K562 (cell line): Measurements from ENCODE around the gene C9orf50. TPM values are rescaled to one million over a fixed set of nuclear protein-coding genes. Genes with fewer than 3 reads are reported as not detected.

Experiments used
- ATAC-seq: fragments of 200-7000 bp; cut with Tn5 transposase; 3 replicates; pipeline ENCODE4 v1.9.1; 2020; ENCODE audit warnings: moderate library complexity
- BruUV-seq: library from RNA; stranded (reverse); fragments of 400-500 nt; replicated peaks from 2 replicates; lab custom pipeline; 2021; lab: Mats Ljungman, UMichigan
- CTCF ChIA-PET: fragments of 300-600 bp; formaldehyde crosslinking; extraction: SDS; loops from one replicate; lab custom pipeline; 2021; ENCODE audit warnings: low intra/inter-chr PET ratio; lab: Yijun Ruan, JAX
- POLR2A ChIA-PET: fragments of 300-600, 350-650 bp; sonication (Branson Sonifier 250); formaldehyde crosslinking; extraction: SDS; loops from one replicate; lab custom pipeline; 2021; ENCODE audit warnings: antibody characterized with exemption, inconsistent platforms; lab: Yijun Ruan, JAX
- DNase-seq, 4 experiments: peaks; one replicate each; pipeline versions ENCODE4 v3.0.0 to v3.0.0-alpha.2; 2011 to 2018; ENCODE audit warnings: low spot score in 3 of 4, mixed read lengths in 3 of 4; ENCODE audit errors: extremely low read depth in 1 of 4
- FAIRE-seq: peaks from 2 replicates; lab custom pipeline; 2011; peaks lifted over from hg19 to GRCh38; lab: Jason Lieb, UNC
- H2AFZ ChIP-seq: 2 replicates; pipeline ENCODE4 v1.6.0; 2011; ENCODE audit warnings: low read depth, low read length, control low read depth, inconsistent platforms
- H3K27ac ChIP-seq: fragments of 200-600 bp; 3 replicates; pipeline ENCODE4 v1.8.0; 2011; ENCODE audit warnings: low read depth, mild to moderate bottlenecking, control low read depth, inconsistent platforms, low read length, moderate library complexity, mixed read lengths; ENCODE audit errors: extremely low read depth
- H3K27me3 ChIP-seq, 2 experiments: fragments of 300-600 bp in 1 of 2; 2 replicates in 1 of 2; 3 replicates in 1 of 2; pipeline versions ENCODE4 v1.6.0 to v1.8.0; 2011; ENCODE audit warnings: inconsistent platforms in 2 of 2, low read length in 2 of 2, mild to moderate bottlenecking in 1 of 2, mixed read lengths in 1 of 2, moderate library complexity in 1 of 2; ENCODE audit not compliant: control insufficient read depth in 2 of 2, insufficient read depth in 2 of 2
- H3K36me3 ChIP-seq: fragments of 300-600 bp; 3 replicates; pipeline ENCODE4 v1.8.0; 2011; ENCODE audit warnings: mild to moderate bottlenecking, low read length, inconsistent platforms; ENCODE audit not compliant: control insufficient read depth, insufficient read depth
- H3K4me1 ChIP-seq, 2 experiments: fragments of 200-600 bp in 1 of 2; replicated peaks in 1 of 2; 2 replicates in 1 of 2; 3 replicates in 1 of 2; pipeline versions ENCODE4 v1.5.1 to v1.8.0; 2011; ENCODE audit warnings: inconsistent platforms in 2 of 2, low read length in 2 of 2, mild to moderate bottlenecking in 1 of 2, mixed read lengths in 1 of 2, moderate library complexity in 1 of 2; ENCODE audit not compliant: control insufficient read depth in 2 of 2, insufficient read depth in 2 of 2
- H3K4me2 ChIP-seq: 2 replicates; pipeline ENCODE4 v1.6.1; 2011; ENCODE audit warnings: low read length, control low read depth, inconsistent platforms, mixed read lengths; ENCODE audit not compliant: insufficient read depth
- H3K4me3 ChIP-seq: fragments of 200-600 bp; sonication (generic), shearing (Covaris generic); 2 replicates; pipeline ENCODE4 v1.5.1; 2016; ENCODE audit warnings: control low read depth, inconsistent platforms
- H3K79me2 ChIP-seq: fragments of 200-600 bp; 3 replicates; pipeline ENCODE4 v1.8.0; 2011; ENCODE audit warnings: low read length, inconsistent platforms; ENCODE audit not compliant: control insufficient read depth, insufficient read depth
- H3K9ac ChIP-seq, 2 experiments: 2 replicates each; pipeline versions ENCODE4 v1.6.0 to v1.6.1; 2011; ENCODE audit warnings: low read depth in 2 of 2, low read length in 2 of 2, control low read depth in 1 of 2, inconsistent platforms in 1 of 2, mild to moderate bottlenecking in 1 of 2, mixed read lengths in 1 of 2; ENCODE audit not compliant: insufficient read depth in 1 of 2
- H3K9me1 ChIP-seq: one replicate; pipeline ENCODE4 v1.6.0; 2011; ENCODE audit warnings: inconsistent platforms, mild to moderate bottlenecking, low read length, moderate library complexity; ENCODE audit not compliant: control insufficient read depth, insufficient read depth
- H3K9me3 ChIP-seq: replicated peaks from 2 replicates; pipeline ENCODE4 v1.5.1; 2011; ENCODE audit warnings: low read depth, low read length, inconsistent platforms; ENCODE audit not compliant: control insufficient read depth, insufficient read depth
- H4K20me1 ChIP-seq: replicated peaks from 2 replicates; pipeline ENCODE4 v1.6.1; 2011; ENCODE audit warnings: low read length, inconsistent platforms, mixed read lengths; ENCODE audit not compliant: control insufficient read depth, insufficient read depth
- ASH1L ChIP-seq: fragments of 450-650 bp; IDR thresholded peaks from 2 replicates; pipeline ENCODE4 v1.6.1; 2018; ENCODE audit warnings: borderline replicate concordance, mild to moderate bottlenecking, low read depth; ENCODE audit not compliant: partially characterized antibody
- BMI1 ChIP-seq: fragments of 150-350 bp; IDR thresholded peaks from 2 replicates; pipeline ENCODE4 v1.6.1; 2014; ENCODE audit warnings: low read length
- DACH1 ChIP-seq: fragments of 450-650 bp; IDR thresholded peaks from 2 replicates; pipeline ENCODE4 v1.6.1; 2018; ENCODE audit not compliant: partially characterized antibody
- ESRRA ChIP-seq: fragments of 450-650 bp; IDR thresholded peaks from 2 replicates; pipeline ENCODE4 v1.6.1; 2014; ENCODE audit warnings: low read depth, mild to moderate bottlenecking, moderate library complexity, borderline replicate concordance
- FOXJ3 ChIP-seq: sonication (generic); formaldehyde crosslinking; IDR thresholded peaks from 2 replicates; pipeline ENCODE4 v1.4.0; 2020; ENCODE audit warnings: mild to moderate bottlenecking, missing genetic modification reagents
- HNRNPL ChIP-seq: fragments of 200-400 bp; formaldehyde crosslinking; IDR thresholded peaks from 2 replicates; pipeline ENCODE4 v1.6.1; 2017; ENCODE audit warnings: low read depth, mild to moderate bottlenecking, low read length
- NKRF ChIP-seq: fragments of 450-650 bp; IDR thresholded peaks from 2 replicates; pipeline ENCODE4 v1.6.1; 2016; ENCODE audit warnings: borderline replicate concordance
- POLR2A ChIP-seq: fragments of 450-650 bp; conservative IDR thresholded peaks from 2 replicates; pipeline ENCODE4 v1.6.1; 2016
- PURB ChIP-seq: sonication (generic); formaldehyde crosslinking; IDR thresholded peaks from 2 replicates; pipeline ENCODE4 v1.9.0; 2021; ENCODE audit warnings: low read depth, mild to moderate bottlenecking, missing genetic modification reagents
- RAD51 ChIP-seq: fragments of 450-650 bp; IDR thresholded peaks from 2 replicates; pipeline ENCODE4 v1.7.1; 2016; ENCODE audit warnings: low read depth, mild to moderate bottlenecking, borderline replicate concordance
- RBBP5 ChIP-seq: fragments of 200-600 bp; sonication (generic); IDR thresholded peaks from 2 replicates; pipeline ENCODE4 v1.6.1; 2012; ENCODE audit warnings: borderline replicate concordance, mild to moderate bottlenecking, low read length, control low read depth, inconsistent platforms; ENCODE audit not compliant: insufficient read depth, poor library complexity, severe bottlenecking
- SMARCC2 ChIP-seq: fragments of 450-650 bp; IDR thresholded peaks from 2 replicates; pipeline ENCODE4 v1.6.1; 2017; ENCODE audit warnings: antibody characterized with exemption, moderate library complexity, mild to moderate bottlenecking, low read depth
- STAT6 ChIP-seq: sonication (generic); formaldehyde crosslinking; IDR thresholded peaks from 2 replicates; pipeline ENCODE4 v1.8.1; 2023; ENCODE audit warnings: mild to moderate bottlenecking, missing genetic modification reagents
- SUPT5H ChIP-seq: fragments of 450-650 bp; IDR thresholded peaks from 2 replicates; pipeline ENCODE4 v1.6.1; 2016
- TBL1XR1 ChIP-seq, 2 experiments: IDR thresholded peaks; 2 replicates each; pipeline ENCODE4 v1.6.1; 2012; ENCODE audit warnings: improper control_type of control experiment in 2 of 2, low read length in 2 of 2, mild to moderate bottlenecking in 1 of 2
- ZNF239 ChIP-seq: fragments of 250-450 bp; sonication (Bioruptor Pico); IDR thresholded peaks from 2 replicates; pipeline ENCODE4 v1.4.0; 2020; ENCODE audit warnings: mild to moderate bottlenecking
- ZNF785 ChIP-seq: fragments of 250-450 bp; sonication (Bioruptor Pico); IDR thresholded peaks from 2 replicates; pipeline ENCODE4 v1.4.0; 2020; ENCODE audit warnings: mild to moderate bottlenecking
- WGBS: fragments of 100-300 bp; shearing (Covaris generic); methylation state at CpG from one replicate; pipeline ENCODE4 v1.1.6; 2016; ENCODE audit warnings: low coverage, mixed read lengths; ENCODE audit not compliant: insufficient coverage; ENCODE audit errors: missing lambda C conversion rate; 5-methylcytosine and 5-hydroxymethylcytosine counted together
- in situ Hi-C: fragments of 300-500 bp; cut with MboI; formaldehyde crosslinking; loops from 4 replicates; pipeline ENCODE4 v1.15.0; 2018; ENCODE audit warnings: inconsistent platforms, mixed read lengths
- intact Hi-C: fragments of 100-400 bp; cut with micrococcal nuclease; formaldehyde crosslinking; loops from 2 replicates; pipeline ENCODE4 v1.14.2; 2022
- polyA plus RNA-seq, 8 experiments: library from polyadenylated mRNA; depleted of rRNA in 4 of 8; stranded (reverse) in 5 of 8; unstranded in 3 of 8; fragments of >200 nt; fragmentation: Nextera tagmentation in 2 of 8; fragmentation: Illumina TruSeq in 1 of 8; extraction: Ambion mirVana in 2 of 8; extraction: Trizol in 1 of 8; gene quantifications; 2 replicates each; pipeline versions ENCODE4 v1.2.1 to v1.2.3, GENCODE V29; 2011 to 2014; ENCODE audit warnings: inconsistent platforms in 1 of 8, missing spikeins in 1 of 8
- total RNA-seq, 7 experiments: library from RNA; depleted of rRNA in 6 of 7; stranded (reverse); fragments of >200 nt in 6 of 7; fragmentation: Illumina TruSeq in 2 of 7; extraction: Trizol in 2 of 7; gene quantifications; 2 replicates each; pipeline versions ENCODE4 v1.2.1 to v1.2.3, GENCODE V29; 2011 to 2021; ENCODE audit warnings: low replicate concordance in 1 of 7
- TF ChIP-seq, protein P1 (sequence below): sonication (generic); formaldehyde crosslinking; IDR thresholded peaks from 2 replicates; pipeline ENCODE4 v1.8.0; 2022; ENCODE audit warnings: mild to moderate bottlenecking, missing genetic modification reagents

The C9orf50 gene
- total and polyA plus RNA-seq, 9 of the 15 experiments (the other 6 are each of a cell fraction or from before 2014, with no cell fraction given) = not detected

DNA sequence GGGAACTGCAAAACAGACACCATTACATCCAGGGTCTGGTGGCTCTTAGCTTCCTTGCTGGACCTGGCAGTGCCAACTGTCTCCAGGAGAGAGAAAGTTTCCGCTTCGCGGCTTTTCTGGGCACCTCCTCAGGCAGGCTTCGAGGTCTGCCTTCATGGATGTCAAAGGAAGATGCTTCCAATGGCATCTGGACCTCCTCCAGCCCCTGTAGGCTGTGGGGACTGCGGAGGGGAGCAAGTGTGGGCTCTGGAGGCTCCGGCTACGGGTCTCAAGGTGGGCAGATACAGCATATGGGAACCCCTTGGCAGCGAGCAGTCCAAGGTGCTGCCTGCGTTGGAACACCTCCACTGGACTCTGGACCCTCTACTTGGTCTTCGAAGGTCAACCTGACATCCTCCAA is 6.0 kb downstream of the C9orf50 start:
- intact Hi-C loops (loop anchor here (5.0 kb wide), 1 partner anchor 293 kb away; no protein-coding TSS in a partner anchor), in situ Hi-C loops (loop anchor here (5.0 to 25.0 kb wide), 2 partner anchors 278 to 483 kb away; no protein-coding TSS in a partner anchor)
- no peak for ATAC-seq
- H3K4me1 ChIP-seq = peaks cover 5 to 36% of the 10 kb centered on the region in 2 experiments; a peak in 3 of 5 replicates
- POLR2A ChIA-PET = interaction anchor here (0.5 to 1.9 kb wide), 4 partner anchors 10 to 479 kb away, joined by 3 to 6 read pairs (median 4); partner anchors contain the start of gene IER5L
- no peak overlapping the region for H2AFZ ChIP-seq
- DNase-seq = no peak
- H3K36me3 ChIP-seq = no peaks in the 10 kb centered on the region
- peaks cover 7 to 48% of the 10 kb centered on the region in 2 experiments; a peak in 4 of 5 replicates for H3K27me3 ChIP-seq
- H3K4me3 ChIP-seq = no peak overlapping the region
- H4K20me1 ChIP-seq = 0 out of 2 replicates have a peak, but pooled peaks cover 10% of the 10 kb centered on the region
- H3K9ac ChIP-seq = no peak overlapping the region
- no peak overlapping the region for H3K27ac ChIP-seq
- no peak overlapping the region for H3K4me2 ChIP-seq
- CTCF ChIA-PET = no interaction called here
- 37% methylated on average over 10 of the region's 10 CpGs for WGBS
- H3K79me2 ChIP-seq = no peaks in the 10 kb centered on the region
- no peak for FAIRE-seq
- H3K9me3 ChIP-seq = no peaks in the 10 kb centered on the region
- H3K9me1 ChIP-seq = no peaks in the 10 kb centered on the region
- BruUV-seq = no TSS peak
- TF ChIP-seq TBL1XR1 (IDR thresholded peaks at IDR 0.05; ENCODE audit: low read length in 2 of 2) (no peak), RAD51 (no peak), ASH1L (no peak), FOXJ3 (no peak), DACH1 (no peak), SUPT5H (no peak), SMARCC2 (no peak), BMI1 (no peak), PURB (no peak), RBBP5 (no peak), ZNF239 (CRISPR knock-in tag) (no peak), STAT6 (CRISPR knock-in tag) (no peak), POLR2A (no peak), NKRF (no peak), ZNF785 (CRISPR knock-in tag) (no peak), ESRRA (no peak), HNRNPL (no peak)
- TF ChIP-seq, protein P1, sequence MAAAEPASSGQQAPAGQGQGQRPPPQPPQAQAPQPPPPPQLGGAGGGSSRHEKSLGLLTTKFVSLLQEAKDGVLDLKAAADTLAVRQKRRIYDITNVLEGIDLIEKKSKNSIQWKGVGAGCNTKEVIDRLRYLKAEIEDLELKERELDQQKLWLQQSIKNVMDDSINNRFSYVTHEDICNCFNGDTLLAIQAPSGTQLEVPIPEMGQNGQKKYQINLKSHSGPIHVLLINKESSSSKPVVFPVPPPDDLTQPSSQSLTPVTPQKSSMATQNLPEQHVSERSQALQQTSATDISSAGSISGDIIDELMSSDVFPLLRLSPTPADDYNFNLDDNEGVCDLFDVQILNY (CRISPR knock-in tag) = no peak
